COLO829 (cell line): Measurements from ENCODE around the gene SLC43A3.
"Not testable (repeated sequence)": the region's sequence is repeated elsewhere in the genome, so short reads cannot be mapped to it uniquely, and the experiment has no call there.

Source experiments
- DNase-seq: peaks from one replicate; pipeline ENCODE4 v3.0.0; 2012; ENCODE audit warnings: low spot score

Gene SLC43A3

DNA sequence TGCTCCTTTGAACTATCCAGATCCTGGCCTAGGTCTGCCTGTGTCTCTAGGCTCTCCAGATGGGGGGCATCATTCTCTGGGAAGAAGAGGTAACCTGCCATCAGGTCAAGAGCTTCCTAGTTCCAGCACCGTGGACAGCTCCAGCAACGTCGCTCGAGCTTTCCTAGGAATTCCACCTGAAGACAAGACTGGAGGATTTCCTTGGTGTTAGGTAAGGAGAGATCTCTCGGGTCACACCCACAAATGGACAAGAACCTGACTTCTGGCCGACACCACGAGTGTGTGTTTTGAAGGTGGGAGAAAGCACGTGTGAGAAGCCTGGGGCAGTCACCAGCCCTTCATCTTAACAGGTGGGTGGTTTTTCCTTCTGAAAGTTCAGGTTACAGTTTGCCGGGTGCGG, 47.2 kb downstream of the SLC43A3 start:
- DNase-seq, result no peak

DNA sequence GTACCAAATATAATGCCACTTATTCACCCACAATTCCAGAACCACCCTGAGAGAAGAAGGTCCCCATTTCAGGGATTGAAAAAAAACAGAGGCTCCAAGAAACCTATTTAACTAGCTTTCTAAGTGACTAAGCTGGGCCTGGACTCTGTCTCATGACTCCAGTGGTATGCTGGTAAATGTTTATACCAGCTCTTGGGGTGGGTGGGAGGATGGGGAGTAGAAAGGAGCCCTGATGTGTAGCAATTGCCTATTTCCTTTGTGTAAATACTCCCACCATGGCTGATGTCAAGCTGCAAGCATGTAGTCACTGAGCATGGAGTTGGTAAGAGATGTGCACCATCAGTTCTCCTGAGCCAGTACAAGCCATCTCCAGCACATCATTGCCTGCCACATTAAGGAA, 48.7 kb downstream of the SLC43A3 start:
- no peak for DNase-seq

DNA sequence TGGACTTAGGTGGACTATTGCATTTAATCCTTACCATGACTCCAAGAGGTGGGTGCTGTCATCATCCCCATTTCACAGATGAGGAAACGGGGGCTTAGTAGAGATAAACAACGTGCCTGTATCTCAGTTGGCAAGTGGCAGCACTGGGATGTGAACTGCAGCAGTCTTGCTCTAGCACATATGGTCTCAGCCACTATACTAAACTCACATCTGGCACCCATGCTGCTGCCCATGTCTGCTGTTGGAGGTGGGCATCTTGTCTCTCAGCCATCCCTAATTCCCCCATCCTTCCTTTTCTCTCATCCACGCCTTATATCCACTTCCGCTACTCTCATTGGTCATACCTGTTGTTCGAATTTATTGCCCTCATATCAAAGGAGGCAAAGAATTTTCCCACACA, 49.8 kb downstream of the SLC43A3 start:
- DNase-seq, result no peak

DNA sequence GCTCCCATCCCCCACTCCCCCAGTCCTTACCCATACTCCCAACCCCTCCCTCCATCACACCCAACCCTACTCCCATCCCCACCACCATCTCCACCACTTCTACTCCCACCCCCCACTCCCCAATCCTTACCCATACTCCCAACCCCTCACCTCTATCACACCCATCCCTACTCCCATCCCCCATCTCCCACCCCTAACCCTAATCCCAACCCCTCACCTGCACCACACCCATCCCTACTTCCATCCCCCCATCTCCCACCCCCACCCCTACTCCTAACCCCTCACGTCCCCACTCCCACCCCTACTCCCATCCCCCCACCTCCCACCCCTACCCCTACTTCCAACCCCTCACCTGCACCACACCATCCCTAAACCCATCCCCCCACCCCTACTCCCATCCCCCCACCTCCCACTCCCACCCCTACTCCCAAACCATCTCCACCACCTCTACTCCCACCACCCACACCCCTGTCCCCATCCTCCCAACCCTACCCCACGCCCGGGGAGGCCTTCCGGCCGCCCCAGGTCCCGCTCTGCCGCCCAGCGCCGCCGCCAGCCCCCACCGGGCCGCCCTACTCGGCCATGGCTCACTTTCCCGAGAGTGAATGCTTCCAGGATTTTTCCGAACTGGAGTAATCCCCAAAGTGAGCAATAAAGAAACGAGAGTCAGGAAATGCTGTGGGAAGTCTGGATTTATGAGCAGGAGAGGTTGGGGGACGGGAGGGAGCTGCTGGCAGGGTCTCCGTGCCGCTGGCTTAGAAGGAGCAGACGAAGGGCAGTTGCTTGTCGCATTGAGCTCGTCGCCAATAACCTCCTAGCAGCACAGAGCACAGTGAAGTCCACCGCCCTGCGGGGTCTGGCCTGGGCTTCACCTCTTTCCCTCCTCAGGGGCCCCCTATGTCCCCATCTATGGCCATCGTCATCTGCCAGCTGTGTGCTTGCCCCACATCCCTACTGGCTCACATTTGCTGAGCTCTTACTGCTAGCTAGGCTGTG, 50.5 kb downstream of the SLC43A3 start:
- DNase-seq, result no peak

DNA sequence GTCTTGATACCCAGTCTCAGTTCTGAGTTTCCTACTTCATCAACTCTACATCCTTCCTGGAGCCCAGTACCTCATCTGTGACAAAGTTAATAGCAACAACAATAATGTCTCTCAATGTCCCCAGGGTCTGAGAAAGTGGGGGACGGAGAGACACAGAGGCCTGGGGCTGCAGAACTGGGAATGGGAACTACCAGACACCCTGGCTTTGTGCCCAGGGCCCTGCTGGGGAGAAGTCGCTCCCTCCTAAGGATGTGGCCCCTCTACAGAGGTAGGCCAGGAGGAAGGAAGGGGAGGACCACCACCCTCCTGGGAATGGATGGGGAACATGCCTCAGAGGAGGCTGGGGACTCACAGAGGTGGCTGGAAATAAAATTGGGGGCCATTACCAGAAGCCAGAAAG, 51.4 kb downstream of the SLC43A3 start:
- no peak for DNase-seq

DNA sequence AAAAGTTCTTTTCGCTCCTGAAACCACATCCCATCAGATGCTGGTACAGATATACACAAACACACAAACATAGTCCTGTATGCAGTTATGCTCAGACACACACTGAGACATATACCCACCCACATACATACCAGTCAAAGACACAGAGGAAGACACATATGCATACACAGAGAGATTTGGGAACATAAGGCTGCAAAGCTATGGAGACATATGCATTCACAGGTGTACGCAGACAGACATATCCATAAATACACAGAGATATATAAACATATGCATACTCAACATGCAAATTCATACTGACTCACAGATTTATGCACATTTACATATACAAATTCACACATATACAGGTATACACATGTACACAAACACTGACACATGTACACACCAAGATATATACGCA, 52.0 kb downstream of the SLC43A3 start:
- no peak for DNase-seq

DNA sequence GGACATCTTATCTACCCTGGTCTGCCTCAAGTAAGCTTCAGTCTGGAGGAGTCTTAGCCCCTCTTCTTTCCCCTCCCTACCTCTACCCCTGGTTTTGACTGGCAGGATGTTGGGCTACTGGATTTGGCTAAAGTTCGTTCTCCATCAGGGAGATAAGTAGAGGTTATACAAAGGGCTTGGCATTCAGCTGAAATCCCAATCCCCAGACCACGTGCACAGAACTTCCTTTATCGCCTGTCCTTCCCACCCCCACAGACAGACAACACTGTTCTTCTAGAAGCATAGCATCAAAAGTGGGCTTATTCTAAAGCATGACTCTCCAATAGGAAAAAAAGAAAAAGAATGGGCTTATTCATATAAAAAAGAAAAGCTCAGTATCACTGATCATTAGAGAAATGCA, 53.8 kb downstream of the SLC43A3 start:
- DNase-seq, result peak; percentile 82

DNA sequence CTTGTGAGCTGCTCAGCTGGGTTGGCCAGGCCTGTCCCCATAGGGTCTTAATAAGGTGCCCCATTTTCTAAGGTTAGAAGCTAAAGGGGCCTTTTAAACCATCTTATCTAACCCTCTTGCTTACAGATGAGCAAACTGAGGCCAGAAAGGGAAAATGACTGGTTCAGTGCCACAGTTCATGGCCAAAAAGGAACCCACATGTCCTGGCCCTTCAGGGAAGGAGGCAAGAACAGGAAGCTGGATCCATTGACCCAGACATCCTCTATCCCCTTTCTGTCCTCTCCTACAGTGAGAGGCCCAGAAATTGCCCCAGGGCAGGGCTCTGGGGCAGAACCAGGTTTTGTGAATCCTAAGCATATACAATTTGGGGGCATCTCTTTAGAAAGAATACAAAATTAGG, 56.0 kb downstream of the SLC43A3 start:
- no peak for DNase-seq

DNA sequence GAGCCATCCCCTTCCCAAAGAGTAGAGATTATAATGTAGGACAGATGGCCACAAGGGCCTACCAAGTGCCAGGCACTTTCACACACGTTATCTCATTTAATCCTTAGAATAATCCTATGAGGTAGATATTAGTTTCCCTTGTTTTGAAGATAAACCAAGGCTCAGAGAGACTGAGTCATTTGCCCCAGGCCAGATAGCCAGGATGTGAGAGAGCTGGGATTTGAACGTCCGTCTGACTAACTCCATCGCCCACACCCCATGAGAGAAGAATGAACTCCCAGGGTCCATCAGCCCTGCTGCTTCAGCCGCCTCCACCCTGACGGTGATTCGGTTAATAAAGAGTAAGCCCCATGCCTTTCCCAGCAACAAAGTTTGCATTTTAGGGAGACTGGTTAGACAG, 56.7 kb downstream of the SLC43A3 start:
- no peak for DNase-seq

DNA sequence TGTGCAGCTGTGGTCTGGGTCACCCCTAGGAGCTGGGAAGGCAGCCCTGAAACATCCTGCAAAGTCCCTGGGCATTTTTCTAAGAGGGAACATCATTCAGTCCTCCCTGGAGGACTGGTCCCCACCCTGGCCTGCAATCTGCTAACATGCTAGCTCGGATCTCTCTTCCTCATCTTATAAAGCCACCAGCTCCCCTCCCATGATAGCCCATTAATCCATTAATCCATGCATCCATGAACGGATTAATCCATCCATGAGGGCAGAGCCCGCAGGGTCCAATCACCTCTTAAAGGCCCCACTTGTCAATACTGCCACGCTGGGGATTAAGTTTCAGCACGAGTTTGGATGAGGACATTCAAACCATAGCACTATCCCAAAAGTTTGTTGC, 58.1 kb downstream of the SLC43A3 start:
- no peak for DNase-seq

DNA sequence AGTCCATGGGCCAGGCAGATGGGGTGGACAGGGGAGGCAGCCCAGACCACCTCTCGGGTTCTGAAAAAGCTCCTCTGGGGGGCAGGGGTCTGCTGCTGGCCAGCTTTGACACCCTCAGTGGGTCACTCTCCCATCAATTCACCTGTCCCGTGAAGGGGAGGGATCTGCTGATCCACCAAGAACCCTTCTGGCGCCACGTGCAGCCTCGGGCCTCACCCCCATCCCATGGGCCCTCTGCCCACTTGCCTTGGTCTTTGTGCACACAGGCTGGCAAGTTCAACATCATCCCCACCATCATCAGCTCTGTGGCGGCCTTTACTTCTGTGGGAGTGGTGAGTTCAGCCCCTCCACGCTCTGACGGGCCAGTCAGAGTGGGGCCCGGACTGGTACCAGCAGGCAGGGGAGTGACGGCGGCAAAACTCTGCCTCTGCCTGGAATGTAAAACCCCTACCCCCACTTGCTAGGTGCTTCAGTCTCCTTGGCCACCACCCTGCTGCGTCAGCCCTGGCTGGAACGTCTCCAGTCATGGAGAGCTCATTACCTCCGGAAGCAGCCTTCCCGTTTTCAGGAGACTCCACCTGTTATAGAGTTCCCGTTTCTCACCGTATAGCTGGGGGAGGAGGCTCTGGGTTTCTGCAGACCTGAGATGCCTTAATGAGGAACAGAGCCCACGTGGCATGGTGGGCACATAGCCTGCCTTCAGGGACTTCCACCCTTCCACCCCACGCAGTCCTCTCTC, 58.6 kb downstream of the SLC43A3 start:
- DNase-seq, result no peak

DNA sequence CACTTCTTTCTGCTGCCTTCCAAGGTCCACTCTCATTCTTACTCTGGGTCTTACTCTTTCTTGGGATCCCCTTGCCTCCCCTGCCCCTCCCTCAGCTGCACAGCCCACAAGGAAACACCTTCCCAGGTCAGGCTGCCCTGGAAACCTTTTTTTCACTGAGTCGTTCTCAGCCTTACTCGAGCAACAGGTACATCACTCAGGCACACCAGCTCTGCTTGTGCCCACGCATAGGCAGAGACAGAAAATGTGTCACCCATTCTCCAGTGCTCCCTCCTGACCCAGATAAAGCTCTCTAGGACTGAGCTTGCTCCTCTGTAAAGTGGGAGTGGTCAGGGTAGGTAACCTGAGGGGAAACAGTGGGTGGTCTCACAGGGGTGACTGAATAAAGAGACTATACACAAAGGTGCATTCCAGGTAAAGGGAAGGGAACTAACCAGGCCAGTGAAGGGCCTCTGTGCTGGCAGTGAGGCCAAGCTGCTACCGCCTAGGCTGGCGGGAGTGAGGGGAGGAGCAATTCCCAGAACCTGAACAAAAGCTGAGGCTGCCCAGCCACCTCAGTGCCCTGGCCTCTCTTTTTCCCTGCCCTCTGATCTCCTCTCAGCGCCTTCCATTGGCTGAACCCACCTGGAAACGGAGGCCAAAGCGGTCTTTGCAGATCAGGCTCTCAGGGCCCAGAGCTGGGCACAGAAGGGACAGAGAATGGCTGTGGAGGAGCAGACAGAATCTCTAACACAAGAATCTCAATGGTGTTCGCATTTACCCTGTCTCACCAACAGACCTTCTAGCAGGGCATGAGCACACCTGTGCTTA, 61.9 kb downstream of the SLC43A3 start:
- no peak for DNase-seq

DNA sequence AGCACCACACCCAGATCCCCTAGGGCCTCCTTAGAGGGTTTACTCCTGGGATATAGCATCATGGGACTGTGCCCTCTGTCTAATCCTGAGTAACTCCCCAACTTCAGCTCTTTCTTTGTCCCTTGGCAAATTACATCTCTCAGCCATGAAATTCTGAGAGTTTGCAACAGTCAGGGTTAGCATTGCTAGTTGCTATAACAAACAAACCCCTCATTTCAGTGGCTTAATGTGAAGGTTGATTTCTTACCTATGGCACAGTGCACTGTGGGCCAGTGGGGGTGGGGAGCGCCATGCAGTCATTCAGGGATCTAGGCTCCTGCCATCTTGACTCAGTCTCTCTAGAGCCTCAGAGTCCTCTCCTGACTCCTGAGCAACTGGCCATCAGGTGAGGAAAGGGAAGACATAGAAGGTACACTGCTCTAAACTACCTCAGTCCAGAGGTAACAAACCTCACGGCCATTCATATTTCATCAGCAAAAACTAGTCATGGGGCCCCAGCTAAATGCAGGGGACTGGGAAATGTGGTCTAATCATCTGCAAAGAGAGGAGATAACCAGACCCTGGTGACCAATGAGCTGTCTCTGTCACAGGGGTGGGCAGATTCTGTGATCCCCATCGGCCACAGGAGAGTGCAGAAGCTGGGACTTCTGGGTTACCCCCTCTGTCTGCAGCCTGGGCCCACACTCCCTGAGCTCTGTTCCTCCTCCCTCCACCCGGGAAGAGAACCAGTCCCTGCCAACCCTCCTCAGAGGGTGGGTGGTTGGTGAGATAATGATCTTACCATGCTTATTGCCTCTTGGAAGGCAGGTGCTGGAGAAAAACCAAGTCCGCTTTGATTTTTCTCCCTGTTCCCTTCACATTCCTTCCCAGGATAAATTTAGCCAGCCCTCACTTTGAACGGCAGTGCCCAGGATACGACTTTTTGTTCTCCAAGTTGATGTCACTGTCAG, 63.5 kb downstream of the SLC43A3 start:
- no peak for DNase-seq

DNA sequence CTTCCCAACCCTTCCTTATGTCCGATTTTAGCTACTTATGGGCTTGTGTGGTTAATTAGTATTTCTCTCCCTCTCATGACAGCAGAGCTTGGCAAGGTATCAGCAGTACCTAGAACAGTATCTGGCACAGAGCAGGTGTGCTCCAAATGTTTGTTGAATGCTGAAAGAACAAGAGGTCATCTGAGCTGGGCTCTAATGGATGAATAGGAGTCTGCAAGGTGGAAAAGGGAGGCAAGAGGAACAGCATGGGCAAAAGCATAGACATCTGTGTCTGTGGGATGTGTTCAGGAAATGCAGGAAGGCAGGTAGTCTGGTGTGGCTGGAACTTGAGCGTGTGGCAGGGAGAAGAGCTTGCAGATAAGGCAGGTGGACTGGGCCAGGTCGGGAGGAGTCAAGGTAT, 65.0 kb downstream of the SLC43A3 start:
- DNase-seq, result no peak

DNA sequence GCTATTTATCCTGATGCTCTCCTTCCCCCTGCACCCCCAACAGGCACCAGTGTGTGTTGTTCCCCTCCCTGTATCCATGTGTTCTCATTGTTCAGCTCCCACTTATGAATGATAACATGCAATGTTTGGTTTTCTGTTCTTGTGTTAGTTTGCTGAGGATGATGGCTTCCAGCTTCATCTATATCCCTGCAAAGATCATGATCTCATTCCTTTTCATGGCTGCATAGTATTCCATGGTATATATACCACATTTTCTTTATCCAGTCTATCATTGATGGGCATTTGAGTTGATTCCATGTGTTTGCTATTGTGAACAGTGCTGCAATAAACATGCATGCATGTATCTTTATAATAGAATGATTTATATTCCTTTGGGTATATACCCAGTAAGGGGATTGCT, 65.5 kb downstream of the SLC43A3 start:
- DNase-seq, result not testable (repeated sequence)

DNA sequence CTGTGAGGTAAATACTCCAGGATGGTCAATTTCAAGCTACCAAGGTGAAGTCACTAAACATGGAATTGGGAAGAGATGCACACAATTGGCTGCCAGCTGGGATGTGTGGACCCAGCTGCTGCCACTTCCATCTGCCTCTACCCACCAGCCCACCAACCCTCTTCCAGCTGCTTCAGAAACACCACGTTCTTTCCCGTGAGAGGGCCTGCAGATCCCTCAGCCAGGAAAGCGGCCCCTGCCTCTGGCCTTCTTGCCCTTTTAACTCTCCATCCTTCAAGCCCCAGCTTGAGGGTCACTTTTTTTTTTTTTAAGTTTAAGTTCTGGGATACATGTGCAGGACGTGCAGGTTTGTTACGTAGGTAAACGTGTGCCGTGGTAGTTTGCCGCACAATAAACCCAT, 65.9 kb downstream of the SLC43A3 start:
- no peak for DNase-seq

DNA sequence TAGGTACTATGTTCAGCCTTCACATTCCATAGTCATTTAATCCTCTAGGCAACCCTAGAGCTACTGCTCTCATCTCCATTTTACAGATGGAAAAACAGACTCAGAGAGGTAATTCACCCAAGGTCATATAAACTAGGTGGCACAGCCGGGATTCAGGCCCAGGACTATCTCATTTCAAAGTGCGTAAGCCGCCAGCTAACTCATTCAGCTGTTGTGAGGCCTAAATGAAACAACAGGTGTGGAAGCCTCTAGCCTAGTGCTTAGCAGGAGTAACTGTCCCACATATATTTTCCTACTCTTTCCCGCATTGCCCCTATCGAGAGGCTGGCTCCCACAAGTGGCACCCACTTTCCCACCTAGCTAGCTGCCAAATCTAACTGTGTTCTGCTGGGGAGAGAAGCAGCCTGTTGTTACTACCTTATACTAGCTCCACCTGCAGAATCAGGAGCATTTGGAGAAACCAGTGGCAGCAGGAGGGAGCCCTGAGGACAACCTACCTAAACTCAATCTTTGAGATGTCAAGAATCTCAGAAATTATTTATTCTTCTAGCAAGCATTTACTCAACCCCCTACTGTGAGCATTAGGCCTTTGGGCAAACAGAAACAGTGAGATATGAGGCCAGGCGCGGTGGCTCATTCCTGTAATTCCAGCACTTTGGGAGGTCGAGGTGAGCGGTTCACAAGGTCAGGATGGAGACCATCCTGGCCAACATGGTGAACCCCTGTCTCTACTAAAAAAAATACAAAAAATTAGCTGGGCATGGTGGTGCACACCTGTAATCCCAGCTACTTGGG, 66.8 kb downstream of the SLC43A3 start:
- DNase-seq, result no peak

DNA sequence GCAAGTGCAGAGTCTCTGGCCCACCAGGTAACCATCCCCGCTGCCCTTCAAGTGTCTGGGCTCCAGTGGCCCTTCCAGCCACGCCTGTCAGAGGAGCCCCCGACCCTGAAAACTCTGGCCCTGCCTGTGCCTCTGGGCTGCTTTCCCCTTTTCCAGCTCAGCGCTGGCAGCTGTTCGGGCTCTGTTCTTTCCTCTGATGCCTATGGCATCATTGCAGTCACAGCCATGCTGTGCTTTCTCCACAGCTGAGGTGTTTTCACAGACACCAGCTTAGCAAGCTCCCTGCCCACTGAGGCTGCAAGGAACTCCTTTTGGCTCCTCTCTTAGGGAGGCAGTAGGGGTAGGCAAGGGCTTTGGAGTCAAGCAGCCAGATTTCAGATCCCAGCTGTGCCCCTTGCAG, 67.5 kb downstream of the SLC43A3 start:
- no peak for DNase-seq

DNA sequence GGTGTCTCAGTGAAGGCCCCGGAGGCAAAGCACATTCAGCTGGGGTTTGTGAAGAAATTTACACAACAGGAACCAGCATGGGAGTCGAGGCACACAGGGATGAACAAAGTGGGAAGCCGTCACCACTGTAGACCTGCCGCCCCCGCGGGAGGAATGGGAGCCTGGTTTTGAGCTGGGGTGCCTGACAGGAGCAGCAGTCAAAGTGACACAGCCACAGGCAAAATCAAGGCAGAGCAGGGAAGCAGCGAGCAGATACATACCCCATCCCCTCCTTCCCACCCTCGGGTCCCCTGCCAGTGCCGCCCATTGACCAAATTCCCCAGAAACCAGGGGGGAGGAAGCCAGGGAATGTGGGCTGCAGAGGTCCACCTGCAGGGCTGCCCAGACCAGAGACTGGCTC, 67.9 kb downstream of the SLC43A3 start:
- DNase-seq, result no peak

DNA sequence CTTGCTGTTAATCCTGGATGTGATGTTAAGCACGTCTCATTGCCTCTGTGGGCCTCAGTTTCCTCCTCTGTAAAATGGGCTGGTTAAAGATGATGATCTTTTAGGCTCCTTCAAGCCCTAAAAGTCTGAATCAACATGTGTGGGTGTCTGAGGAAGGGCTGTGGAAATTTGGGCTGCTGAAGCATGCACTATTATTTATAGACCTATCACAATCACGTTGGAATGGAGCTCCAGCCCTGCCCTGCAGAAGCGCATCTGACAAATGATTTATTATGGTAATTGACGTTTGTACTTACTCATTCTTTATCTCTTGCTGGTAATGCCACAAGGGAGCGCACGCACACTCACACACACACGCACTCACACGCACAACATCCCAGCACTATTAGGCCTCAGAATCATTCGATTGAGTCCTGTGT, 68.4 kb downstream of the SLC43A3 start:
- DNase-seq, result no peak
